ENCODE results near the gene CRY1.

DNA sequence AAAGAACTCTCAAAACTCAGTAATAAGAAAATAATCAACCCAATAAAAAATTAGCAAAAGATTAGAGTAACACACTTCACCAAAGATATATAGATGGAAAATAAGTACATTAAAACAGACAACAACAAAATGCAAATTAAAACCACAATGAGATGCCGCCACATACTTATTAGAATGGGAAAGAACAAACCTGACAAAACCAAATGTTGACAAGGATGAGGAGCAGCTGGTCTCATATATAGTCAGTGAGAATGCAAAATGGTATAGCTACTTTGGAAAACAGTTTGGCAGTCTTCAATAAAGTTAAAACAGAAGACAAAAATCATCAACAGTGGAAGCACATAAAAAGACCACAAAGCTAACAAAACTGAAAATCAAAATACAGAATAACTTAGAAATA is 29.1 kb downstream of the CRY1 start:
- TF ChIP-seq CTCF (conservative IDR thresholded peaks at IDR 0.05; ENCODE audit: low read depth, low read length) (no peak), MXI1 (IDR thresholded peaks at IDR 0.05; ENCODE audit: borderline replicate concordance, low read depth, low read length) (no peak), POLR2A (IDR thresholded peaks at IDR 0.05; ENCODE audit: low read depth, low read length) (no peak), MAZ (IDR thresholded peaks at IDR 0.05; ENCODE audit: borderline replicate concordance, low read depth, low read length) (no peak), CEBPB (IDR thresholded peaks at IDR 0.05; ENCODE audit: low read depth, low read length) (no peak), NFE2L2 (IDR thresholded peaks at IDR 0.05; ENCODE audit: low read depth, low read length) (no peak), RFX5 (IDR thresholded peaks at IDR 0.05; ENCODE audit: low read depth, low read length) (no peak), FOS (IDR thresholded peaks at IDR 0.05; ENCODE audit: low read depth, low read length) (no peak), MAFK (IDR thresholded peaks at IDR 0.05; ENCODE audit: low read depth, low read length) (no peak), RAD21 (IDR thresholded peaks at IDR 0.05; ENCODE audit: low read length) (no peak), RCOR1 (IDR thresholded peaks at IDR 0.05; ENCODE audit: insufficient replicate concordance, low read length) (no peak)
- TF ChIP-seq, protein P1, sequence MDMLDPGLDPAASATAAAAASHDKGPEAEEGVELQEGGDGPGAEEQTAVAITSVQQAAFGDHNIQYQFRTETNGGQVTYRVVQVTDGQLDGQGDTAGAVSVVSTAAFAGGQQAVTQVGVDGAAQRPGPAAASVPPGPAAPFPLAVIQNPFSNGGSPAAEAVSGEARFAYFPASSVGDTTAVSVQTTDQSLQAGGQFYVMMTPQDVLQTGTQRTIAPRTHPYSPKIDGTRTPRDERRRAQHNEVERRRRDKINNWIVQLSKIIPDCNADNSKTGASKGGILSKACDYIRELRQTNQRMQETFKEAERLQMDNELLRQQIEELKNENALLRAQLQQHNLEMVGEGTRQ (IDR thresholded peaks at IDR 0.05; ENCODE audit: low read depth, low read length): no peak
- TF ChIP-seq, protein P2, sequence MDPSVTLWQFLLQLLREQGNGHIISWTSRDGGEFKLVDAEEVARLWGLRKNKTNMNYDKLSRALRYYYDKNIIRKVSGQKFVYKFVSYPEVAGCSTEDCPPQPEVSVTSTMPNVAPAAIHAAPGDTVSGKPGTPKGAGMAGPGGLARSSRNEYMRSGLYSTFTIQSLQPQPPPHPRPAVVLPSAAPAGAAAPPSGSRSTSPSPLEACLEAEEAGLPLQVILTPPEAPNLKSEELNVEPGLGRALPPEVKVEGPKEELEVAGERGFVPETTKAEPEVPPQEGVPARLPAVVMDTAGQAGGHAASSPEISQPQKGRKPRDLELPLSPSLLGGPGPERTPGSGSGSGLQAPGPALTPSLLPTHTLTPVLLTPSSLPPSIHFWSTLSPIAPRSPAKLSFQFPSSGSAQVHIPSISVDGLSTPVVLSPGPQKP (IDR thresholded peaks at IDR 0.05; ENCODE audit: borderline replicate concordance, low read depth, low read length): no peak

All from IMR-90 (cell line).